DMS114 treated with DMSO at 0.1 percent for 48 hours (cell line): ENCODE data around the gene ZBED6.
"Not testable (repeated sequence)": the region's sequence is repeated elsewhere in the genome, so short reads cannot be mapped to it uniquely, and the experiment has no call there.

ENCODE experiments used
- DNase-seq: peaks from one replicate; lab custom pipeline; 2025; ENCODE audit not compliant: unreplicated experiment; lab: John Stamatoyannopoulos, UW

Gene ZBED6

DNA sequence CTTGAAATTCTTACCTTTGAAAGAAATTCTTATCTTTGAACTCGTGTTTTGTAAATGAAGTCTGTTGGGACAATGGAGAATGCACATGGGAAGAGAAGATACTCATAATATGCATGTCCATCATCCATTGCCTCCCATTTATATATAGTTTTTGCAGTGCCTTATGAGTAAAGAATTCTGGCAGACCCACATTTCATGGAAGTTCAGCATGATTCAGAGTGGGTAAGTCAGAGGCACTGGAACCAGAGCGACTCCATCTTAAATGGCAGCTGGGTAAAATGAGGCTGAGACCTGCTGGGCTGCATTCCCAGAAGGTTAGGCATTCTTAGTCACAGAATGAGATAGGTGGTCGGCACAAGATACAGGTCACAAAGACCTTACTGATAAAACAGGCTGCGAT, 16.6 kb upstream of the ZBED6 start:
- no peak for DNase-seq

DNA sequence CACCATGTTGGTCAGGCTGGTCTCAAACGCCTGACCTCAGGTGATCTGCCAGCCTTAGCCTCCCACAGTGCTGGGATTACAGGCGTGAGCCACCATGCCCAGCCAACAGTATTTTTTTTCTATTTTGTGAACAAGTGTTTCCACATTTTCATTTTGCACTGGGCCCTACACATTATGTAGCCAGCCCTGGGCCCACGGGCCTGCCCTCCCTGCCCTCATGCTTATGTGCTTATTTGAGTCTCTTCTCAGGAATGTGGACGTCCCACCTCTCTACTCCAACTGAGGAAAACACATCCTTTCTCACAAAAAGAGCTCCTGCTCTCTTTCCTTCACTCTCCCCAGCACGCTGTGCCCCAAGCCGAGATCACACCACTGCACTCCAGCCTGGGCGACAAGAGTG, 13.5 kb upstream of the ZBED6 start:
- no peak for DNase-seq

DNA sequence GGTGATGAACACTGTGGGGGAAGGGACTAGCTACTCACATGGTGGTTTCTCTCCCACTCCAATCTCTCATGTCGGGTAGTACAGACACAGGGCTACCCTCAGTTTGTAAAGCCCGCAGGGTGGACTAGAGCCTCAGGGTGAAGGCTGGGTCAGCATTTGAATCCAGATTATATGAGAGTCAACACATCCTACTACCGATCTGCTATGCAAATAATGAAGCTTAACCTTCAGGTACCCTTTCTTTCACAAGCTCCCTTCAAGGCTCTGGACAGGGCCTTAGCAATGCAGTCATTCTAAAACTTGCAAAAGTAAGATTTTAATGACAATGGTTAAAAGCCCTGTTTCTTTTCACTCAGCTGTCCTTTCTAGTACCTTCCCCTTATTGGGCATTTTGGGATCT, 5.5 kb upstream of the ZBED6 start:
- DNase-seq = no peak

DNA sequence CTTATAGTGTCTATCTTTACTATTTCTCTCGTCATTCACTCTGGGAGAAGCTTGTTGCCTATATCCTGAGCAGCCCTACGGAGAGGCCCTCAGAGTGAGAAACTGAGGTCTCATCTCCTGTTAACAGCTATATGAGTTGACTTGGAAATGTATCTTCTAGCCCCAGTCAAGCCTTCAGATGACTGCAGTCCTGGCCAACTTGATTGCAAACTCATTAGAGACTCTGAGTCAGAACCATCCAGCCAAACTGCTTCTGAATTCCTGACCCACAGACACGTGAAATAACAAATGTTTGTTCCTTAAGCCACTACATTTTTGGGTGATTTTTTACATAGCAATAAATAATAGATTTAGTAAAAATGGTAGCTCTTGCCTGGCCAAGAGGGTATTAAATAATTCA, 3.9 kb upstream of the ZBED6 start:
- no peak for DNase-seq

GRCh38 chr1:203792486-203792885, 2.9 kb upstream of the ZBED6 start:
- DNase-seq = no peak

DNA sequence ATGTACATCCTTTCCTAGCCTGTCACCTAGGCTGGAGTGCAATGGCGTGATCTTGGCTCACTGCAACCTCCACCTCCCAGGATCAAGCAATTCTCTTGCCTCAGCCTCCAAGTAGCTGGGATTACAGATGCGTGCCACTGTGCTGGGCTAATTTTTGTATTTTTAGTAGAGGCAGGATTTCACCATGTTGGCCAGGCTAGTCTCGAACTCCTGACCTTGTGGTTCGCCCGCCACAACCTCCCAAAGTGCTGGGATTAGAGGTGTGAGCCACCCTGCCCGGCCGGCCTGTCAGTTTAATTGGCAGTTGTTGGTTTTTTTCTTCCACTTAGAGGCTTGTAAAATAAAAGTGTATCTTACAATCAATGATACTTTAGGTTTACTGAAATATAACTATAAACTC, 1.9 kb upstream of the ZBED6 start:
- not testable (repeated sequence) for DNase-seq

DNA sequence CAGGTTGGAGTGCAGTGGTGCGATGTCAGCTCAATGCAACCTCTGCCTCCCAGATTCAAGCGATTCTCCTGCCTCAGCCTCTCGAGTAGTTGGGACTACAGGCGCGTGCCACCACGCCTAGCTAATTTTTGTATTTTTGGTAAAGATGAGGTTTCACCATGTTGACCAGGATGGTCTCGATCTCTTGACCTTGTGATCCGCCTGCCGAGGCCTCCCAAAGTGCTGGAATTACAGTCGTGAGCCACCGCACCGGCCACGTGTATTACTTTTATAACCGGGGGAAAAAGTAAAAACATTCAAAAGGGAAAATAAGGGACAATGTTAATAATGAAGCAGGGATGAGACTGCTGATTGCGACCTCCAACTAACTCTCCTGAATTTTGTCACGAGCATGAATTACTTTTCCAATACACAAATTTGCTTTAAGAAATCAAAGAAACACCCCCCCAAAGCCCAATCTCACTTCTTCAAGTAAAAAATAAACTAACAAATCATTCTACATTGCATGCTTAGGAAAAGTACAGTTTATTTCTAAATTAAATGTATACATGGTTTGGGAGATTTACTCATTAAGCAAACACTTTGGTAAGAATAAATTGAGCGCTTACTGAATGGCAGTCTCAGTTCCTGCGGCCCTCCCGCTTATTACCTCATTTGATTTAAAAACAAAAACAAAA, 521 bp upstream of the ZBED6 start:
- DNase-seq = no peak

- no peak for DNase-seq
Measured at GRCh38 chr1:203796236-203796605, 798 bp downstream of the ZBED6 start.

GRCh38 chr1:203797216-203797615, 1.8 kb downstream of the ZBED6 start:
- no peak for DNase-seq

DNA sequence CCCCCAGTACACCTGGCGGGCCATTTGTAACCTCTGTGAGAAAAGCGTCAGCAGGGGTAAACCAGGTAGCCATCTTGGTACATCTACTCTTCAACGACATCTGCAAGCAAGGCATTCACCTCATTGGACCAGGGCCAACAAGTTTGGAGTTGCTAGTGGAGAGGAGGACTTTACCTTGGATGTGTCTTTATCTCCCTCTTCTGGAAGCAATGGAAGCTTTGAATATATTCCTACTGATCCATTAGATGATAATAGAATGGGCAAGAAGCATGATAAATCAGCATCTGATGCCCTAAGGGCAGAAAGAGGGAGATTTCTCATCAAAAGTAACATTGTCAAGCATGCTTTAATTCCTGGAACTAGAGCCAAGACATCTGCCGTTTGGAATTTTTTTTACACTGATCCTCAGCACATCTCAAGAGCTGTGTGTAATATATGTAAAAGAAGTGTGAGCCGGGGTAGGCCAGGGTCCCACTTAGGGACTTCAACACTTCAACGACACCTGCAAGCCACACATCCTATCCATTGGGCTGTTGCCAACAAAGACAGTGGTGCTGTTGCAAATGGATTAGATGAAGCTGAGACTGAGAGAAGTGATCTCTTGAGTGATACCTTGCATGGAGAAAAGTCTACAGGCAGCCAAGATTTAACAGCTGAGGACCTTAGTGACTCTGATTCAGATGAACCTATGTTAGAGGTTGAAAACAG, 2.7 kb downstream of the ZBED6 start:
- no peak for DNase-seq

DNA sequence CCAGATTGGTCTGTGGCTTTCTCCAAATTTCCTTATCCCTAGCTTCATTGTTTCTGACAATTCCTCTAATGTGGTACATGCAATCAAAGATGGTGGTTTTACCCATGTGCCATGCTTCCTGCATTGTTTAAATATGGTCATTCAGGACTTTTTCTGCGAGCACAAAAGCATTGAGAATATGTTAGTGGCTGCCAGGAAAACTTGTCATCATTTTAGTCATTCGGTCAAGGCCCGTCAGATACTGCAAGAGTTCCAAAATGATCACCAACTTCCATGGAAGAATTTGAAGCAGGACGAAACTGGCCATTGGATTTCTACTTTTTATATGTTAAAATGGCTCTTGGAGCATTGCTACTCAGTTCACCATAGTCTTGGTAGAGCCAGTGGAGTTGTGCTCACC, 3.7 kb downstream of the ZBED6 start:
- DNase-seq = no peak

- no peak for DNase-seq
Measured at GRCh38 chr1:203799971-203800370, 4.5 kb downstream of the ZBED6 start.

GRCh38 chr1:203805689-203806088, 10.3 kb downstream of the ZBED6 start:
- no peak for DNase-seq

DNA sequence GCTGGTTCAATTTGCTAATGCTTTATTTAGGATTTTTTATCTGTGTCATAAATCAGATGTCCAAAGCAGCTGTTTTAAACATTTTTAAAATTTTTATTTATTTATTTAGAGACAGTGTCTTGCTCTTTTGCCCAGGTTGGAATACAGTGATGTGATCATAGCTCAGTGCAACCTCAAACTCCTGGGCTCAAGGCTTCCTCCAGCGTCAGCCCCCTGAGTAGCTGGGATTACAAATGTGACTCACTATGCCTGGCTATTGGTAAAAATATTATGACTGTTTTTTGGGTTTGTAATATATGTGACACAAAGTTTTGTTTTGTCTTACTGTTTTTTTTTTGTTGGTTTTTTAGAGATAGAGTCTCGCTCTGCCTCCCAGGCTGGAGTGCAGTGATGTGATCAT, 11.8 kb downstream of the ZBED6 start:
- no peak for DNase-seq

GRCh38 chr1:203813581-203814341, 18.3 kb downstream of the ZBED6 start:
- DNase-seq = no peak

DNA sequence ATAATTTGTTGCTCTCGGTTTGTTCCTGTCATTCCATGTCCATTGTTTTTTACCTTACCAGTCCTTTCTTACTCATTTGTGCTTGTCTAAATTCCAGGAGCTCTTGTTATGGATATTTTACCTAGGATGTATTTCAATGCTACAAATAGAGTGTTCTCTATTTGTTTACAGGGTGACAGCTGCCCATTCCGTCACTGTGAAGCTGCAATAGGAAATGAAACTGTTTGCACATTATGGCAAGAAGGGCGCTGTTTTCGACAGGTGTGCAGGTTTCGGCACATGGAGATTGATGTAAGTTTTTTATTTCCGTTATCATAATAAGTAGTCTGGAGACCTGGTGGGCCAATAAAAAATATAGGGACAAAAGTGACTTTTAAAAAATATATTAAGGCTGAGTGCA, 23.0 kb downstream of the ZBED6 start:
- DNase-seq = no peak

DNA sequence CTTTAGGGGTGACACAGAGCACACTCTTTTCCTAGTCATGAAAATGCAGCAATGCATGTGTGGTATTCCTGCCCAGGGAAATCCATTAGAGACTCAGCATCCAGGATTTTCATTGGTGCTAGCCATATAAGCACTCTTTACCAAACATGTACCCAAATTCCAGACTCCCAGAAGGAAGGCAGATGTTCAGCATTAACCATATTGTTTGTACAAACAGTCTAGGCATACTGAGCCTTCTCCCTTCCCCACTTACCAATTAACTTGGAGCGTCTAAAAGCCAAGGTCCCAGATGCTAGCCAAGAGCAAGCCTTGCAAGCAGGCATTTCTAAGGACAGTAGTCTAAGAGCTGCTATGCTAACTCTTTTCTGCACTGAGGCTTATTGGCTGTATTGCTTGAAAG, 27.9 kb downstream of the ZBED6 start:
- no peak for DNase-seq

DNA sequence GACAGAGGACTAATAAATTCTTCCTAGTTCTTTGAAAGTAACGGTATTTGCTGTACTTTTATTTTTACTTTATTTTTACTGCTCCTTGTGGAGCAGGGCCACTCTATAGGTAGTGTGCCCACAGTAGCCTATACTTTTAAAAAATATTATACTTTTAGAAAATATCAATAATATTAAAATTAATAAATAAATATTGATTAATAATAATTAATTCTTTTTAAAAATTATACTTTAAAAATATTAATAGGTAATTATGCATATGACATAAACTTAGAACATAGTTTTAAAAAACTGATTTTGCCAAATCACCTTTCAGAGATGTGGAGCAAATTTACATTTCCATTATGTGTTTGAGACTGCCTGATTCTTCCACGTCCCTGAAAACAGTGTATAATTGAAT, 30.8 kb downstream of the ZBED6 start:
- no peak for DNase-seq

- no peak for DNase-seq
Measured at GRCh38 chr1:203828002-203828401, 32.6 kb downstream of the ZBED6 start.

DNA sequence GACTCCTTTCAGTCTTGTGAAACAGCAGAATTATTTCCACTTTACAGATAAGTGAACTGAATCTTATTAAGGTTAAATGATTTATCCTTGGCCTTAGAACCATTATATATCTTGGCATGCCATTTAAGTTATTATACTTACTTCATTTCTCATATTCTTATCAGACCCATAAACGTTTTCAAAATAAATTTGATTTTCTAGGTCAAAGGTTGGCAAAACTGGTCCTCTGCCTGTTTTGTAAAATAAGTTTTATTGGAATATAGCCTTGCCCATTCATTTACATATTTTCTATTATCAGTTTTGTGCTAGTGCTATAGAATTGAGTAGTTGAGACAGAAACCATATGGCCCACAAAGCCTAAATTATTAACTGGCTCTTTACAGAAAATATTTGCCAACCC, 33.1 kb downstream of the ZBED6 start:
- DNase-seq = no peak

DNA sequence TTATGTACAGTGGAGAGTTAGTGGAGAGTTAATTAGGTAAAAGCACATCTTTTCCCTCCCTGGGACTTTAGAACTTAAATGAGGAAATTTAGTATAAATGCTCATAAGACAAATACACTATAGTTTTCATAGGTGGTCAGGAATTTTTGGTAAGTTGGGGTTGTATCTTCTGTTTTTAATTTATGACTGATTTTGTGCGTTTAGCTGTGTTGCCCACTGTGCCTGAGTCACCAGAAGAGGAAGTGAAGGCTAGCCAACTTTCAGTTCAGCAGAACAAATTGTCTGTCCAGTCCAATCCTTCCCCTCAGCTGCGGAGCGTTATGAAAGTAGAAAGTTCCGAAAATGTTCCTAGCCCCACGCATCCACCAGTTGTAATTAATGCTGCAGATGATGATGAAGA, 33.8 kb downstream of the ZBED6 start:
- not testable (repeated sequence) for DNase-seq

- no peak for DNase-seq
Measured at GRCh38 chr1:203835476-203835875, 40.1 kb downstream of the ZBED6 start.
